Measurements from ENCODE around the gene PAFAH1B2. TPM values are rescaled to one million over a fixed set of nuclear protein-coding genes. Genes with fewer than 3 reads are reported as not detected.
"Not testable (repeated sequence)": the region's sequence is repeated elsewhere in the genome, so short reads cannot be mapped to it uniquely, and the experiment has no call there.

The PAFAH1B2 gene
- total and polyA plus RNA-seq, 2 experiments from 2014 or later: 25.8 to 58.7 TPM

DNA sequence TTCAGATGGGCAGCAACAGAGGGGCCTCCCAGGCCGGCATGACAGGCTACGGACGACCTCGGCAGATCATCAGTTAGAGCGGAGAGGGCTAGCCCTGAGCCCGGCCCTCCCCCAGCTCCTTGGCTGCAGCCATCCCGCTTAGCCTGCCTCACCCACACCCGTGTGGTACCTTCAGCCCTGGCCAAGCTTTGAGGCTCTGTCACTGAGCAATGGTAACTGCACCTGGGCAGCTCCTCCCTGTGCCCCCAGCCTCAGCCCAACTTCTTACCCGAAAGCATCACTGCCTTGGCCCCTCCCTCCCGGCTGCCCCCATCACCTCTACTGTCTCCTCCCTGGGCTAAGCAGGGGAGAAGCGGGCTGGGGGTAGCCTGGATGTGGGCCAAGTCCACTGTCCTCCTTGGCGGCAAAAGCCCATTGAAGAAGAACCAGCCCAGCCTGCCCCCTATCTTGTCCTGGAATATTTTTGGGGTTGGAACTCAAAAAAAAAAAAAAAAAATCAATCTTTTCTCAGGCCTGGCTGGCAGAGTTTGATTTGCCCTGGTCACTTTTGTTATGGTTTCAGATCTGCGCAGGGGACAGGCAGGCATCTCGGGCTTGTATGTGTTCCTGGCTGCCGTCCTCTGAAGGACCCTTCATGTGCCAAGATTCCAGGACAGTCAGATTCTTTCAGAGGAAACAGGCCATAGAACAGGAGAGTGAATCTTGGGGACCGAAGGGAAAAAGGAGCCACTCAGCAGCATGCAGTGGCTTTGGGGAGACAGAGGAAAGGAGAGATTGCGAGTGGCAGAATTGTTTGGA, 60.4 kb downstream of the PAFAH1B2 start:
- no peaks in the 10 kb centered on the region for H3K27me3 ChIP-seq
- H3K4me3 ChIP-seq: no peak overlapping the region
- H3K4me1 ChIP-seq (ENCODE audit: low read depth): peaks cover 12% of the 10 kb centered on the region
- DNase-seq (ENCODE audit: low read depth in 1 of 2, low spot score in 1 of 2): no peak
- no peaks in the 10 kb centered on the region for H3K9me3 ChIP-seq (ENCODE audit: low read depth)
- H3K36me3 ChIP-seq: peaks cover 3% of the 10 kb centered on the region
- peak overlapping the region; percentile 52 for H3K27ac ChIP-seq
- TF ChIP-seq, protein P1, sequence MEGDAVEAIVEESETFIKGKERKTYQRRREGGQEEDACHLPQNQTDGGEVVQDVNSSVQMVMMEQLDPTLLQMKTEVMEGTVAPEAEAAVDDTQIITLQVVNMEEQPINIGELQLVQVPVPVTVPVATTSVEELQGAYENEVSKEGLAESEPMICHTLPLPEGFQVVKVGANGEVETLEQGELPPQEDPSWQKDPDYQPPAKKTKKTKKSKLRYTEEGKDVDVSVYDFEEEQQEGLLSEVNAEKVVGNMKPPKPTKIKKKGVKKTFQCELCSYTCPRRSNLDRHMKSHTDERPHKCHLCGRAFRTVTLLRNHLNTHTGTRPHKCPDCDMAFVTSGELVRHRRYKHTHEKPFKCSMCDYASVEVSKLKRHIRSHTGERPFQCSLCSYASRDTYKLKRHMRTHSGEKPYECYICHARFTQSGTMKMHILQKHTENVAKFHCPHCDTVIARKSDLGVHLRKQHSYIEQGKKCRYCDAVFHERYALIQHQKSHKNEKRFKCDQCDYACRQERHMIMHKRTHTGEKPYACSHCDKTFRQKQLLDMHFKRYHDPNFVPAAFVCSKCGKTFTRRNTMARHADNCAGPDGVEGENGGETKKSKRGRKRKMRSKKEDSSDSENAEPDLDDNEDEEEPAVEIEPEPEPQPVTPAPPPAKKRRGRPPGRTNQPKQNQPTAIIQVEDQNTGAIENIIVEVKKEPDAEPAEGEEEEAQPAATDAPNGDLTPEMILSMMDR (IDR thresholded peaks at IDR 0.05; ENCODE audit: low read depth, low read length): no peak

- H3K27ac ChIP-seq: peak overlapping the region; percentile 52
- H3K4me3 ChIP-seq: no peak overlapping the region
- no peak for DNase-seq (ENCODE audit: low read depth in 1 of 2, low spot score in 1 of 2)
These were observed 61.2 kb downstream of the PAFAH1B2 start for GRCh38 chr11:117205211-117205818.

DNA sequence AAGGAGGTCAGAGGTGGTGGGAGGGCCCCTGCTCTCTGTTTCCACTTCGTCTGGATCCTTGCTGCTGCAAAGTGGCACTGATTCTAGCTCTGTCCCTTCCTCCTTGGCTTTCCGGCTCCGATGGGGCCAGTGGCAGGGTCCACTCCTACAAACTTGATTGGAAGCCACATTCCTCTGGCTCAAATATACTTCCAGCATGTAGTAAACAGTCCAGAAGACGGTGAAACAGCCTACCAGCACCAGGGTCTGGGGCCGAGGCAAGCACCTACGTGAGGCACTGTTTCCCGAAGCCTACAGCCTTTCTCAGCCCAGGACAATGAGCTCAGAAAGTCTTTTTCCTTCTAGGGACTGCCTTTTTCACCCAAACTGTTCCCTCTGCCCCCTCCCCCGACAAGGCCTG, 62.0 kb downstream of the PAFAH1B2 start:
- not testable (repeated sequence) for H3K27me3 ChIP-seq; DNase-seq (ENCODE audit: low read depth in 1 of 2, low spot score in 1 of 2); H3K36me3 ChIP-seq; H3K4me1 ChIP-seq (ENCODE audit: low read depth); H3K9me3 ChIP-seq (ENCODE audit: low read depth); H3K4me3 ChIP-seq
- H3K27ac ChIP-seq: peak overlapping the region; percentile 77

More at GRCh38 chr11:117205211-117205818, 61.2 kb downstream of the PAFAH1B2 start:
- TF ChIP-seq, protein P1 (IDR thresholded peaks at IDR 0.05; ENCODE audit: low read depth, low read length): peak; percentile 12
- Histone ChIP-seq H3K4me1 (ENCODE audit: low read depth) (peaks cover 6% of the 10 kb centered on the region), H3K9me3 (ENCODE audit: low read depth) (no peaks in the 10 kb centered on the region), H3K27me3 (no peaks in the 10 kb centered on the region), H3K36me3 (peaks cover 3% of the 10 kb centered on the region)

- not testable (repeated sequence) for DNase-seq (ENCODE audit: low read depth in 1 of 2, low spot score in 1 of 2); H3K36me3 ChIP-seq; H3K9me3 ChIP-seq (ENCODE audit: low read depth); H3K4me3 ChIP-seq; H3K27me3 ChIP-seq; H3K27ac ChIP-seq; H3K4me1 ChIP-seq (ENCODE audit: low read depth)
These were observed 62.8 kb downstream of the PAFAH1B2 start for GRCh38 chr11:117206859-117207258.

- H3K36me3 ChIP-seq; H3K9me3 ChIP-seq (ENCODE audit: low read depth); H3K4me3 ChIP-seq; H3K27me3 ChIP-seq; H3K4me1 ChIP-seq (ENCODE audit: low read depth); H3K27ac ChIP-seq; DNase-seq (ENCODE audit: low read depth in 1 of 2, low spot score in 1 of 2): not testable (repeated sequence)
These were observed 63.4 kb downstream of the PAFAH1B2 start for GRCh38 chr11:117207481-117207880.

- DNase-seq (ENCODE audit: low read depth in 1 of 2, low spot score in 1 of 2): peak in 1 of 2 donors; percentile 34
- not testable (repeated sequence) for H3K4me3 ChIP-seq; H3K27ac ChIP-seq; H3K4me1 ChIP-seq (ENCODE audit: low read depth); H3K36me3 ChIP-seq; H3K9me3 ChIP-seq (ENCODE audit: low read depth); H3K27me3 ChIP-seq
- TF ChIP-seq, protein P1 (IDR thresholded peaks at IDR 0.05; ENCODE audit: low read depth, low read length): peak; percentile 7
These were observed 64.6 kb downstream of the PAFAH1B2 start for GRCh38 chr11:117208710-117209109.

DNA sequence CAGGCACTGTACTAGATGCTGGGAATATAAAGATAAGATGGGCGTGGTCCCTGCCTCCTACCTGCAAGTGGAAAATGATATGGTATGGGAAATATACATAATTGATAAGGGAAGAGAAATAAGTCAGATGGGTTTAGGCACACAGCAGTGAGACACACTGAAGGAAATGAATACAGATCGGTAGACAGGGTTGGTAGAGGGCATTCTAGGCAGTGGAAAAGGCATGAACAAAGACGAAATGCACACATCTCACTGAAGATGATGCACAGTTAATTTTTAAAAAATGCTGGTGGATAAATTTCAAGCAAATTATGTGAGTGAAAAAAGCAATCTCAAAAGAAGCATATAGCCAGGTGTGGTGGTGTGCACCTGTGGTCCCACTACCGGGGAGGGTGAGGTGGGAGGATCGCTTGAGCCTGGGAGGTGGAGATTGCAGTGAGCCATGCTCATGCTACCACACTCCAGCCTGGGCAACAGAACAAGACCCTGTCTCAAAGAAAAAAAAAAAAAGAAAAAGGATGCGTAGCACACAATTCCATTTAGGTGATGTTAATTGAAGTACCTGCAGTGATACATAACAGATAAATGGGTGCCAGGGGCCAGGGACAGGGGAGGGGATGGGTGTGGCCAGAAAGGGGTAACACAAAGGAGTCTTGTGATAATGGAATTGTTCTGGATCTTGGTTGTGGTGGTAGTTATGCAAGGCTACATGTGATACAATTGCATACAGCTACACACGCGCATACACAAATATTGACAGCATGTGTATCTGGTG, 65.5 kb downstream of the PAFAH1B2 start:
- H3K36me3 ChIP-seq; H3K4me3 ChIP-seq; H3K4me1 ChIP-seq (ENCODE audit: low read depth); H3K9me3 ChIP-seq (ENCODE audit: low read depth); H3K27ac ChIP-seq; H3K27me3 ChIP-seq: not testable (repeated sequence)
- DNase-seq (ENCODE audit: low read depth in 1 of 2, low spot score in 1 of 2): peak in 1 of 2 donors; percentile 46

All from cardiac muscle cell (in vitro differentiated cells and primary cell).